ENCODE measurements around the gene FBN1.

FBN1 gene

DNA sequence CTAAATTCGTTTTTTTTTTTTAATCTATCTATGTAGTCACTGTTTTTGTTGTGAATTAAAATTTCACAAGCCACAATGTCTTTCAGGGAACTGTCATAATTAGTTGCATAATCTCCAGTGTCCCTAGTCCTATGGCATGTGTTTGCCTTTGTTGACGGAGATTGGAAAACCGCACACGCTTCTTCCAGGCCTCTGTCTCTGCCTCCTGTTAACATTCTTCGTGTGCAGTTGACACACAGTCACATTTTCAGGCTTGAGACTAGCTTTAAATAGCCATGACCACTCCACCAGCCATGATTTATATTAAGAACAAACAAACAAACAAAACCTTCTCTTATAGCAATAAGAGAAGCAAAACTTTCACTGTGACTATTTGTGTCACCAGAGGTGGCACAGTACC is 174.4 kb downstream of the FBN1 start:
- Histone ChIP-seq H3K27ac (ENCODE audit: poor library complexity, severe bottlenecking) (no peak overlapping the region), H3K36me3 (ENCODE audit: low read depth) (peaks cover 14% of the 10 kb centered on the region; the same call in 1 of the 2 replicates), H3K27me3 (ENCODE audit: insufficient read depth, poor library complexity, severe bottlenecking) (no peaks in the 10 kb centered on the region), H3K4me3 (ENCODE audit: severe bottlenecking) (no peak overlapping the region), H3K4me1 (ENCODE audit: insufficient read depth, poor library complexity, severe bottlenecking) (peaks cover 11% of the 10 kb centered on the region), H3K9me3 (ENCODE audit: severe bottlenecking) (no peaks in the 10 kb centered on the region)
- TF ChIP-seq, protein P1, sequence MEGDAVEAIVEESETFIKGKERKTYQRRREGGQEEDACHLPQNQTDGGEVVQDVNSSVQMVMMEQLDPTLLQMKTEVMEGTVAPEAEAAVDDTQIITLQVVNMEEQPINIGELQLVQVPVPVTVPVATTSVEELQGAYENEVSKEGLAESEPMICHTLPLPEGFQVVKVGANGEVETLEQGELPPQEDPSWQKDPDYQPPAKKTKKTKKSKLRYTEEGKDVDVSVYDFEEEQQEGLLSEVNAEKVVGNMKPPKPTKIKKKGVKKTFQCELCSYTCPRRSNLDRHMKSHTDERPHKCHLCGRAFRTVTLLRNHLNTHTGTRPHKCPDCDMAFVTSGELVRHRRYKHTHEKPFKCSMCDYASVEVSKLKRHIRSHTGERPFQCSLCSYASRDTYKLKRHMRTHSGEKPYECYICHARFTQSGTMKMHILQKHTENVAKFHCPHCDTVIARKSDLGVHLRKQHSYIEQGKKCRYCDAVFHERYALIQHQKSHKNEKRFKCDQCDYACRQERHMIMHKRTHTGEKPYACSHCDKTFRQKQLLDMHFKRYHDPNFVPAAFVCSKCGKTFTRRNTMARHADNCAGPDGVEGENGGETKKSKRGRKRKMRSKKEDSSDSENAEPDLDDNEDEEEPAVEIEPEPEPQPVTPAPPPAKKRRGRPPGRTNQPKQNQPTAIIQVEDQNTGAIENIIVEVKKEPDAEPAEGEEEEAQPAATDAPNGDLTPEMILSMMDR (IDR thresholded peaks at IDR 0.05; ENCODE audit: poor library complexity, severe bottlenecking), result no peak
- ATAC-seq (ENCODE audit: low read depth) (no peak), DNase-seq (ENCODE audit: low spot score) (no peak)

DNA sequence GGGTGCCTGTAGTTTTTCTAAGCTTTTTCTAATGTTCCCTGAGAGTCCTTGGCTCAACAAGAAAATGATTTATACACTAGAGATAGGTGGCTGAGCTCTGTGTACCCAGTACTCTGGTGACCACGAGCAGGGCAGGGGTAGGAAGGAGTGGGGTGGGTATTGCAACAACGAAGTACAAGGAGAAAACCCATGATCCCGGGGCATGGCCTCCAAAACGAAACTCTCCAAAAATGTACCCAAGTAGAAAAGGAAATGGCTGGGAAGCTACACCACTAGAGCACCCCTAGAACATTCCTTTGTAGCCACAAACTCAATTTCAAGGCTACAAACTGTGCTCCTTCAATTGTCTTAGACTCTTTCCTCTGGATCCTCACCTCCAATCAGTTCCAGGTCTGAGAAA is 175.4 kb downstream of the FBN1 start:
- no peaks in the 10 kb centered on the region for H3K27me3 ChIP-seq (ENCODE audit: insufficient read depth, poor library complexity, severe bottlenecking)
- no peaks in the 10 kb centered on the region for H3K9me3 ChIP-seq (ENCODE audit: severe bottlenecking)
- ATAC-seq (ENCODE audit: low read depth) (no peak), DNase-seq (ENCODE audit: low spot score) (no peak)
- TF ChIP-seq, protein P1 (IDR thresholded peaks at IDR 0.05; ENCODE audit: poor library complexity, severe bottlenecking), result no peak
- no peak overlapping the region for H3K27ac ChIP-seq (ENCODE audit: poor library complexity, severe bottlenecking)
- H3K4me1 ChIP-seq (ENCODE audit: insufficient read depth, poor library complexity, severe bottlenecking), result peaks cover 11% of the 10 kb centered on the region
- no peak overlapping the region for H3K4me3 ChIP-seq (ENCODE audit: severe bottlenecking)
- peaks cover 18% of the 10 kb centered on the region; the same call in 1 of the 2 replicates for H3K36me3 ChIP-seq (ENCODE audit: low read depth)

DNA sequence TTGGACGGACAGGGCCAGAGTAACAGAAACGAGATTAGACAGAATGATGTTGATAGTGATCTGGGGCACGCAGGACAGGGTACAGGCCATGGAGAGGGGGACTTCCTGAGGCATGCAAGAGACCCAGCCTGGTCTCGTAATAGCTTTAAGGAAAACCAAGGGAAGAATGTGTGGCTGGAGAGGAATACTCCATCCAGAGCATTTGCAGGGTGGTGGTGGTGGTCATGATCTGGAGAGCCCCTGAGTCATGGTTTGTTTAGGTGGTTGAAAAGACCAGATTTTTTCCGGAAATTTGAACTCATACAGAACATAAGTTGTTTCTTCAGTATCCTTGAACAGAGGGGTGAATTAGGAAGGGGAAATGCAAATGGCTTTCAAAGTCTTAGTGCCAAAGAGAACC is 175.8 kb downstream of the FBN1 start:
- ATAC-seq (ENCODE audit: low read depth) (no peak), DNase-seq (ENCODE audit: low spot score) (no peak)
- TF ChIP-seq, protein P1 (IDR thresholded peaks at IDR 0.05; ENCODE audit: poor library complexity, severe bottlenecking), result no peak
- Histone ChIP-seq H3K36me3 (ENCODE audit: low read depth) (peaks cover 18% of the 10 kb centered on the region; the same call in 1 of the 2 replicates), H3K27ac (ENCODE audit: poor library complexity, severe bottlenecking) (no peak overlapping the region), H3K4me1 (ENCODE audit: insufficient read depth, poor library complexity, severe bottlenecking) (peaks cover 11% of the 10 kb centered on the region), H3K4me3 (ENCODE audit: severe bottlenecking) (no peak overlapping the region), H3K9me3 (ENCODE audit: severe bottlenecking) (no peaks in the 10 kb centered on the region), H3K27me3 (ENCODE audit: insufficient read depth, poor library complexity, severe bottlenecking) (no peaks in the 10 kb centered on the region)

- H3K27ac ChIP-seq (ENCODE audit: poor library complexity, severe bottlenecking), result no peak overlapping the region
These were observed 176.2 kb downstream of the FBN1 start for GRCh38 chr15:48469271-48469670.

DNA sequence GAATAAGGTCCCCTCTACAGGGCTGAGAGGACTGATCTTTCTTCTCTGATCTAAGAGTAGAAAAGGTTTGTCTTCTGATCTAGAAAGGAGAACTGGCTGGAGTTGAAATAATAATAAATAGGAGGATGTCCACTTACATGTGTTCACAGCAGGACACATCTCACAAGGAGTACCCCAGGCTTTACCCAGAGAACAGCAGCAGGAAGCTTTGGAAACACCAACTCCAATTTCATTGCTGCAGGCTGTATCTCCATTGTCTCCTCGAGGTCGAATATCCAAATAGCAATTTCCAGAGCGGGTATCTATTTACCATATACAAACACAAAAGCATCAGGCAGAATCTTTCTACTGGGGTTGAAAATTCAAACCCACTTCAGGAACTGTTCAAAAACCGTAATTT is 177.7 kb downstream of the FBN1 start:
- ATAC-seq (ENCODE audit: low read depth), result no peak
- TF ChIP-seq, protein P1 (IDR thresholded peaks at IDR 0.05; ENCODE audit: poor library complexity, severe bottlenecking), result no peak
- Histone ChIP-seq H3K36me3 (ENCODE audit: low read depth) (peaks cover 12% of the 10 kb centered on the region), H3K27me3 (ENCODE audit: insufficient read depth, poor library complexity, severe bottlenecking) (no peaks in the 10 kb centered on the region), H3K9me3 (ENCODE audit: severe bottlenecking) (no peaks in the 10 kb centered on the region), H3K4me3 (ENCODE audit: severe bottlenecking) (no peak overlapping the region), H3K27ac (ENCODE audit: poor library complexity, severe bottlenecking) (no peak overlapping the region), H3K4me1 (ENCODE audit: insufficient read depth, poor library complexity, severe bottlenecking) (peaks cover 4% of the 10 kb centered on the region)
- DNase-seq (ENCODE audit: low spot score), result no peak

More at GRCh38 chr15:48469271-48469670, 176.2 kb downstream of the FBN1 start:
- ATAC-seq (ENCODE audit: low read depth), result no peak
- H3K36me3 ChIP-seq (ENCODE audit: low read depth), result peaks cover 18% of the 10 kb centered on the region; the same call in 1 of the 2 replicates
- H3K4me3 ChIP-seq (ENCODE audit: severe bottlenecking), result no peak overlapping the region
- H3K9me3 ChIP-seq (ENCODE audit: severe bottlenecking), result no peaks in the 10 kb centered on the region
- TF ChIP-seq, protein P1 (IDR thresholded peaks at IDR 0.05; ENCODE audit: poor library complexity, severe bottlenecking), result no peak
- H3K27me3 ChIP-seq (ENCODE audit: insufficient read depth, poor library complexity, severe bottlenecking), result no peaks in the 10 kb centered on the region
- H3K4me1 ChIP-seq (ENCODE audit: insufficient read depth, poor library complexity, severe bottlenecking), result peaks cover 11% of the 10 kb centered on the region
- no peak for DNase-seq (ENCODE audit: low spot score)
